GM18907 (cell line): ENCODE data around the gene CSGALNACT2.
A peak's percentile ranks its signal among the peaks of the same experiment; 100 is the strongest.
"Not testable (repeated sequence)": the region's sequence is repeated elsewhere in the genome, so short reads cannot be mapped to it uniquely, and the experiment has no call there.

ENCODE experiments used
- ATAC-seq: cut with Tn5 transposase; IDR thresholded peaks from one replicate; pipeline ENCODE4 v1.9.1; 2021; ENCODE audit warnings: mild to moderate bottlenecking, moderate library complexity; ENCODE audit not compliant: unreplicated experiment

The CSGALNACT2 gene

DNA sequence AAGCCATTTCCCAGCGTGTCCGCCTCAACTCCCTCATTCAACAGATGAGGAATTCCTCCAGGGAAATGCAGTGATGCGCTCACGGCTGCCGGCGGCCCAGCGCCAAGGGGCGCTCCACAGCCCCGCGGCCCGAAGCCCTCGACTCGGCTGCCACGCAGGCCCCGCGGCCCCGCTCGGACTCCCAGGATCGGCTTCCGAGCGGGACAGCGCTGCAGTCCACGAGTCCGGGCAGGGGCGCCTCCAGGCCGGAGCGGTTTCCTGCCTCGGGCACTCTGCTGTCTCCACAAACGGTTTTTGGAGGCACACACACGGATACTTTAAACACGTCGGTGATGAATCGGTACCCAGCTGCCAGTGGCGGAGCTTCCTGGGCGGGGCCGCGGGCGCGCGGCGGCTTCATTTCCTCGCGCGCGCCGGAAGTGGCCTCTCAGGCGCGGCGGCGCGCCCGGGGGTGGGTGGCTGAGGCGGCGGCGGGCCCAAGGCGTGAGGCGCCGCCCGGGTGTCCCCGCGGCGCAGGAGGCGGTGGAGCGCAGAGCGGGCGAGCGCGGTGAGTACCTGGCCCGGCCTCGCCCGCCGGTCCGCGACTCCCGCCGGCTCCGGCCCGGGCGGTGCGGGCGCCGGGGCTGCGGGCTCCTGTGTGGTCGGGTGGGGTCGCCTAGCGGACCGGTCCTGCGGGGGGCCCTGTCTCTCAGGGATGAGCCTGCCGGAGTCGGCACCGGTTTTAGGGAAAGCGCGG lies at the start of gene CSGALNACT2:
Gene CSGALNACT2, plus strand, starts transcription at position 425 of the 736 bp plus-strand sequence. CDS start 16,705 bp downstream, outside the sequence.
- peak; percentile 75 for ATAC-seq

GRCh38 chr10:43089519-43089918 lies 48.7 kb upstream of the CSGALNACT2 start:
- no peak for ATAC-seq

- ATAC-seq, result no peak
Observed at GRCh38 chr10:43090188-43090587, 48.1 kb upstream of the CSGALNACT2 start.

DNA sequence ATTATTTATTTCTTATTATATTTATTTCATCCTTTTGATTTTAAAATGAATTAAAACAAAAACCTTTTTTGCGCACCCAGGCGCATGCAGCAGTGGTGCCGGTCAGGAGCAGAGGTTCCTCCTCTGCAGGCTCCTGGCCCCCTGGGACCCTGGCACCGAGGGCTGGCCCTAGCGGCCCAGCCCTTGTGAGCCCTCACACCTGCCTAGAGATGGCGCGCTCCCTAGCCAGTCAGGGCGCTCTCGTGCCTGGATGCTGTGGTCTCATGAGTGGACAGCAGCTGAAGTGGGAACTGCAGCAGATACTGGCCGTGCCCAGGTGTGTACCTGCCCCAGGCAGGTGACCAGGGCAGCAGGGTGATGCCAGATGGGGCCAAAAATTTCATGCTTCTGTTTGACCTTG lies 47.6 kb upstream of the CSGALNACT2 start:
- no peak for ATAC-seq

- no peak for ATAC-seq
Observed at GRCh38 chr10:43091846-43092245, 46.4 kb upstream of the CSGALNACT2 start.

- ATAC-seq, result no peak
Observed at GRCh38 chr10:43093423-43094076, 44.7 kb upstream of the CSGALNACT2 start.

DNA sequence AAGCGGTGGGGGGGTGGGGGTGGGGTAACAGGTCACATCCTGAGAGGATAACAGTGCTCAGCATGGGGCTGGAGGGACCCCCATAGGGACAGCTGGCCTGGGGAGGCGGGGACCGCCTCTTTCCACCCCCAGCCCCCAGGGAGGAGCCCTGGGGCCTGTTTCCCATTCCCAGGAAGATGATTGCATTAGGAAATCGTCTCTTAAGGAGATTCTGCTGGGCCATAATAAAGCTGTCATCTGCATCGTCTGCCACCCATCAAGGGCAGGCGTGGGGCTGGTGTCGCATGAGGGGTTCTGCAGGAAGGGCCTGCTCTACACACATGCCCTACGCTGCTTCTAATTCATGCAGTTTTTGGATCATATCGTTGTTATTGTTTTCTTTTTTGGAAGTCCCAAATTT lies 44.2 kb upstream of the CSGALNACT2 start:
- ATAC-seq, result no peak

DNA sequence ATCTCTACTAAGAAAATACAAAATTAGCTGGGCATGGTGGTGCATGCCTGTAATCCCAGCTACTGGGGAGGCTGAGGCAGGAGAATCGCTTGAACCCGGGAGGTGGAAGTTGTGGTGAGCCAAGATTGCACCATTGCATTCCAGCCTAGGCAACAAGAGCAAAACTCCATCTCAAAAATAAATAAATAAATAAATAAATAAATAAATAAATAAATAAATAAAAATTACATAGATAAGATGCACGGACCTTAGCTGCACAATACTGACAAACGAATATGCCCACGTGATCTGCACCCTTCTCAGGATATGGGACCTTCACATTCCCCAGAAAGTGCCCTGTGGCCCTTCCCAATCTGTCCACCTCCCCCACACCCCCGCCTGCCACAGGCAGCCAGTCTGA lies 38.9 kb upstream of the CSGALNACT2 start:
- ATAC-seq, result not testable (repeated sequence)

DNA sequence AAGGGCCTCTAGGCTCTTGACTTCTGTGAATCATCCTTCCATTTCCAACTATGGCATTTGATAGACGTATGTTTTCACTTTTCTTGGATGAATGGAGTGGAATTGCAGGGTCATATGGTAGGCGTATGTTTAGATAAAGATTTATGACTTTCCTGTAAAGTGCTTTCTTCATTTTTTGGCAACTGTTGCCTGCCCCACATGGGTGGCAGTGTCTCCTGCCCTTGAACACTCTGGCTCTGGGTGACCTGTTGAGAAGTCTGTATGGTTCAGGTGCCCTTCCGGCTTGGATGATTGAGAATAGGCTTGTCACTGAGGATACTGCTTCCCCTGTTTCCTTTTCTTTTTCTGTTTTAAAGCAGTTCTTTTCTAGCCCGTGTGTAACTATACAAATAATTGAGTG lies 38.3 kb upstream of the CSGALNACT2 start:
- no peak for ATAC-seq

GRCh38 chr10:43100366-43100765 lies 37.9 kb upstream of the CSGALNACT2 start:
- ATAC-seq, result no peak

DNA sequence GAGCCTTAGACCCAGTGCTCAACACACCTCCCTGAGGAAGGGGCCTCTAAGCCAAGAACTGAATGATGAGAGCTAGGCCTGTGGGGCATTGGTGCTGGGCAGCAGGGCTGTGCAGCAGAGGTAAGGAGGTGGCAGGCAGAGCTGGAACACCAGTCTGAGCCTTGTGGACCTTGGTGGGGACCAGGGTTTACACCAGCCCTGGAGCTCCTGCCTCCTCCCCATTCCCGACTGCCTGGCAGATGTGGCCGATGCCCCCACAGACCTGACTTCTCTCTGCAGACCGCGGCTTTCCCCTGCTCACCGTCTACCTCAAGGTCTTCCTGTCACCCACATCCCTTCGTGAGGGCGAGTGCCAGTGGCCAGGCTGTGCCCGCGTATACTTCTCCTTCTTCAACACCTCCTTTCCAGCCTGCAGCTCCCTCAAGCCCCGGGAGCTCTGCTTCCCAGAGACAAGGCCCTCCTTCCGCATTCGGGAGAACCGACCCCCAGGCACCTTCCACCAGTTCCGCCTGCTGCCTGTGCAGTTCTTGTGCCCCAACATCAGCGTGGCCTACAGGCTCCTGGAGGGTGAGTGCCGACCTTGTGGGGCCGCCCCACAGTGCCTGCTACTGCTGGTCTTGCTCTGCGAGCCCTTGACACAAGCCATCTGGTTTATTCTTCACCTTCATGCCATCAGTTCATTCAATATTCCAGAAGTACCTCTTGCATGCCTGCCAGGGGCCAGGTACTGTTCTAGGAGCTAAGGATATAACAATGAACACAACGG lies 36.0 kb upstream of the CSGALNACT2 start:
- no peak for ATAC-seq

- ATAC-seq, result peak; percentile 77
Observed at GRCh38 chr10:43105102-43105955, 32.9 kb upstream of the CSGALNACT2 start.

- ATAC-seq, result no peak
Observed at GRCh38 chr10:43105956-43106229, 32.4 kb upstream of the CSGALNACT2 start.

GRCh38 chr10:43106256-43107091 lies 31.8 kb upstream of the CSGALNACT2 start:
- no peak for ATAC-seq

GRCh38 chr10:43108951-43109350 lies 29.3 kb upstream of the CSGALNACT2 start:
- no peak for ATAC-seq

- no peak for ATAC-seq
Observed at GRCh38 chr10:43109671-43110249, 28.5 kb upstream of the CSGALNACT2 start.

DNA sequence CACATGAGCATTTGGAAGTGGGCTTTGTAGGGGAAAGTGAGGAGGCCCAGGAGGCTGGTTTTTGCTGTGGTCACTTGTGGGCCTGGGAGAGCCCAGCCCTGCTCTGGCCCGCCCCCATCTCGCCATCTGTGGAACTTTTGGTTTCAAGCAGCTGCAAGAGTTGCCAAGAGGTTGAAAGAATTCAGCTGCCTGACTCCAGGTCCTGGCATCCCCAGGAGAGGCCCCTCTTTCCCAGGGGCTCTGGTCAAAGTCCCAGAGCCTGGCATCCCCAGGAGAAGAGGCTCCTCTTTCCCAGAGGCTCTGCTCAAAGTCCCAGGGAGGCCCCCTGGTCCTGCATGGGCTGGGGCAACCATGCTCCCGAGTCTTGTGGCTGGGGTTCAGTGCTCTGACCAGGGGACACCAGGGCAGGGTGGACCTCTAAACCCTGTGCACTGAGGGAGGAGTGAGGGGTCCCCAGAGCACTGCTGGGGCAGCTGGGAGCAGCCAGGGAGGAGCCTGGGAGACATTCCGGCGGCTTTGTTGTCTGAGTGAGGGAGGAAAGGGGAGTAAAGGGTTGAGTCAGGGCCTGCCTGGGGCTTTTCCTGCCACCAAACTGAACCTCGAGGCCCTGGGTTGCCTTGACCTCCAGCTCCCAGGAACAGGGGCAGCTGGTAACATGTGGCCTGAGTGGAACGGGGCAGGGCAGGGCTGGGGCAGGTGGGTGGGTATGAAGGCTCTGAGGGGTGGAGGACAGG lies 27.7 kb upstream of the CSGALNACT2 start:
- ATAC-seq, result peak; percentile 55

- ATAC-seq, result no peak
Observed at GRCh38 chr10:43111101-43111500, 27.1 kb upstream of the CSGALNACT2 start.
